H9 (cell line): ENCODE measurements around the gene ERAL1. TPM values are rescaled to one million over a fixed set of nuclear protein-coding genes. Genes with fewer than 3 reads are reported as not detected.
"Not testable (repeated sequence)": the region's sequence is repeated elsewhere in the genome, so short reads cannot be mapped to it uniquely, and the experiment has no call there.

Experiments
- DNase-seq: peaks from one replicate; pipeline ENCODE4 v3.0.0-alpha.2; 2017
- H2AFZ ChIP-seq: one replicate; pipeline ENCODE4 v1.6.1; 2013; ENCODE audit warnings: mild to moderate bottlenecking, low read length, control low read depth, moderate library complexity
- H2AK5ac ChIP-seq: 2 replicates; pipeline ENCODE4 v1.6.1; 2013; ENCODE audit warnings: low read length, control low read depth, mixed read lengths; ENCODE audit not compliant: insufficient read length
- H2BK120ac ChIP-seq: one replicate; pipeline ENCODE4 v1.6.1; 2013; ENCODE audit warnings: low read depth, mild to moderate bottlenecking, low read length, control low read depth, inconsistent platforms; ENCODE audit not compliant: poor library complexity, severe bottlenecking
- H2BK12ac ChIP-seq: 2 replicates; pipeline ENCODE4 v1.6.1; 2013; ENCODE audit warnings: low read length, control low read depth, mixed read lengths, low read depth; ENCODE audit not compliant: insufficient read length
- H2BK15ac ChIP-seq: 2 replicates; pipeline ENCODE4 v1.6.1; 2013; ENCODE audit warnings: low read depth, low read length, control low read depth
- H2BK20ac ChIP-seq: one replicate; pipeline ENCODE4 v1.6.1; 2013; ENCODE audit warnings: low read depth, mild to moderate bottlenecking, low read length, control low read depth, inconsistent platforms; ENCODE audit not compliant: poor library complexity, severe bottlenecking
- H2BK5ac ChIP-seq: 2 replicates; pipeline ENCODE4 v1.6.1; 2013; ENCODE audit warnings: low read length, control low read depth, mixed read lengths; ENCODE audit not compliant: insufficient read length
- H3K14ac ChIP-seq: 2 replicates; pipeline ENCODE4 v1.6.1; 2013; ENCODE audit warnings: low read length, control low read depth; ENCODE audit not compliant: insufficient read depth
- H3K18ac ChIP-seq: 2 replicates; pipeline ENCODE4 v1.6.1; 2013; ENCODE audit warnings: low read depth, mild to moderate bottlenecking, mixed read lengths, low read length, control low read depth; ENCODE audit not compliant: insufficient read length
- H3K23ac ChIP-seq: 2 replicates; pipeline ENCODE4 v1.6.1; 2013; ENCODE audit warnings: low read length, control low read depth, mixed read lengths, low read depth; ENCODE audit not compliant: insufficient read length
- H3K23me2 ChIP-seq: 2 replicates; pipeline ENCODE4 v1.6.1; 2013; ENCODE audit warnings: low read depth, mild to moderate bottlenecking, mixed read lengths, low read length, control low read depth; ENCODE audit not compliant: insufficient read length, poor library complexity, severe bottlenecking
- H3K27ac ChIP-seq: 2 replicates; pipeline ENCODE4 v1.5.1; 2013; ENCODE audit warnings: low read length, control low read depth, mixed read lengths, low read depth; ENCODE audit not compliant: insufficient read length
- H3K27me3 ChIP-seq: 2 replicates; pipeline ENCODE4 v1.6.1; 2013; ENCODE audit warnings: low read length, control low read depth, inconsistent platforms; ENCODE audit not compliant: insufficient read depth
- H3K4ac ChIP-seq: 2 replicates; pipeline ENCODE4 v1.6.1; 2013; ENCODE audit warnings: low read depth, mild to moderate bottlenecking, control low read depth, inconsistent platforms, low read length, moderate library complexity
- H3K4me1 ChIP-seq: 2 replicates; pipeline ENCODE4 v1.6.1; 2013; ENCODE audit warnings: low read length, control low read depth, inconsistent platforms; ENCODE audit not compliant: insufficient read depth
- H3K4me2 ChIP-seq: 2 replicates; pipeline ENCODE4 v1.6.1; 2013; ENCODE audit warnings: low read length, control low read depth, mixed read lengths; ENCODE audit not compliant: insufficient read length, insufficient read depth
- H3K56ac ChIP-seq: 2 replicates; pipeline ENCODE4 v1.6.1; 2013; ENCODE audit warnings: low read depth, mild to moderate bottlenecking, mixed read lengths, low read length, control low read depth; ENCODE audit not compliant: insufficient read length
- H3K79me1 ChIP-seq: 2 replicates; pipeline ENCODE4 v1.6.1; 2013; ENCODE audit warnings: low read depth, mild to moderate bottlenecking, moderate library complexity, low read length, control low read depth, inconsistent platforms; ENCODE audit not compliant: insufficient read depth, poor library complexity, severe bottlenecking
- H3K79me2 ChIP-seq: 2 replicates; pipeline ENCODE4 v1.6.1; 2013; ENCODE audit warnings: low read length, control low read depth, inconsistent platforms; ENCODE audit not compliant: insufficient read depth
- H3K9ac ChIP-seq: 2 replicates; pipeline ENCODE4 v1.6.1; 2013; ENCODE audit warnings: low read length, control low read depth, mixed read lengths; ENCODE audit not compliant: insufficient read length; ENCODE audit errors: extremely low read depth
- H3K9me3 ChIP-seq: one replicate; pipeline ENCODE4 v1.6.1; 2013; ENCODE audit warnings: low read depth, low read length, inconsistent platforms; ENCODE audit not compliant: control insufficient read depth
- H3T11ph ChIP-seq: one replicate; pipeline ENCODE4 v1.6.1; 2013; ENCODE audit warnings: mild to moderate bottlenecking, low read length, control low read depth, inconsistent platforms
- H4K20me1 ChIP-seq: one replicate; pipeline ENCODE4 v1.6.1; 2013; ENCODE audit not compliant: control insufficient read depth, insufficient read length, insufficient read depth
- H4K5ac ChIP-seq: 2 replicates; pipeline ENCODE4 v1.6.1; 2013; ENCODE audit warnings: low read depth, mild to moderate bottlenecking, mixed read lengths, low read length, control low read depth; ENCODE audit not compliant: insufficient read length
- H4K8ac ChIP-seq: replicated peaks from 2 replicates; pipeline ENCODE4 v1.6.1; 2013; ENCODE audit warnings: low read length, control low read depth, mixed read lengths, low read depth; ENCODE audit not compliant: insufficient read length
- H4K91ac ChIP-seq: 2 replicates; pipeline ENCODE4 v1.6.1; 2013; ENCODE audit warnings: low read depth, mild to moderate bottlenecking, moderate library complexity, mixed read lengths, low read length, control low read depth; ENCODE audit not compliant: insufficient read length
- H3K27ac Mint-ChIP-seq, 3 experiments: 2 replicates in 2 of 3; 3 replicates in 1 of 3; pipeline ENCODE4 v1.8.0; 2020 to 2021; ENCODE audit warnings: mixed read lengths in 3 of 3, mild to moderate bottlenecking in 1 of 3, moderate library complexity in 1 of 3
- H3K27me3 Mint-ChIP-seq: 2 replicates; pipeline ENCODE4 v1.8.0; 2021; ENCODE audit warnings: low read depth, mild to moderate bottlenecking, moderate library complexity, mixed read lengths
- H3K36me3 Mint-ChIP-seq, 3 experiments: 2 replicates in 2 of 3; 3 replicates in 1 of 3; pipeline ENCODE4 v1.8.0; 2020 to 2021; ENCODE audit warnings: low read depth in 3 of 3, mixed read lengths in 3 of 3; ENCODE audit not compliant: insufficient read depth in 1 of 3
- H3K4me1 Mint-ChIP-seq, 2 experiments: 2 replicates each; pipeline ENCODE4 v1.8.0; 2020; ENCODE audit warnings: mixed read lengths in 2 of 2
- H3K4me3 Mint-ChIP-seq, 2 experiments: 2 replicates in 1 of 2; 3 replicates in 1 of 2; pipeline ENCODE4 v1.8.0; 2020 to 2021; ENCODE audit warnings: mild to moderate bottlenecking in 2 of 2, mixed read lengths in 2 of 2, moderate library complexity in 1 of 2
- H3K9me3 Mint-ChIP-seq, 2 experiments: 2 replicates in 1 of 2; 3 replicates in 1 of 2; pipeline ENCODE4 v1.8.0; 2020; ENCODE audit warnings: mild to moderate bottlenecking in 2 of 2, mixed read lengths in 2 of 2, moderate library complexity in 1 of 2
- WGBS: extraction: QIAGEN DNeasy Blood & Tissue Kit; methylation state at CpG from one replicate; pipeline ENCODE4 v1.1.7; 2013; ENCODE audit warnings: missing lambda C conversion rate, low lambda C conversion rate, mixed read lengths; ENCODE audit not compliant: insufficient read length; ENCODE audit errors: extremely low coverage; 5-methylcytosine and 5-hydroxymethylcytosine counted together
- total RNA-seq: library from RNA; stranded (reverse); gene quantifications from 2 replicates; pipeline ENCODE4 v1.2.1, GENCODE V29; 2021
- TF ChIP-seq, protein P1 (sequence below): fragments of 200-600 bp; sonication (generic); conservative IDR thresholded peaks from 3 replicates; pipeline ENCODE4 v1.8.0; 2021; ENCODE audit warnings: antibody characterized with exemption, mild to moderate bottlenecking

Gene ERAL1
- total RNA-seq, 1 experiment from 2014 or later = 67.8 TPM

DNA sequence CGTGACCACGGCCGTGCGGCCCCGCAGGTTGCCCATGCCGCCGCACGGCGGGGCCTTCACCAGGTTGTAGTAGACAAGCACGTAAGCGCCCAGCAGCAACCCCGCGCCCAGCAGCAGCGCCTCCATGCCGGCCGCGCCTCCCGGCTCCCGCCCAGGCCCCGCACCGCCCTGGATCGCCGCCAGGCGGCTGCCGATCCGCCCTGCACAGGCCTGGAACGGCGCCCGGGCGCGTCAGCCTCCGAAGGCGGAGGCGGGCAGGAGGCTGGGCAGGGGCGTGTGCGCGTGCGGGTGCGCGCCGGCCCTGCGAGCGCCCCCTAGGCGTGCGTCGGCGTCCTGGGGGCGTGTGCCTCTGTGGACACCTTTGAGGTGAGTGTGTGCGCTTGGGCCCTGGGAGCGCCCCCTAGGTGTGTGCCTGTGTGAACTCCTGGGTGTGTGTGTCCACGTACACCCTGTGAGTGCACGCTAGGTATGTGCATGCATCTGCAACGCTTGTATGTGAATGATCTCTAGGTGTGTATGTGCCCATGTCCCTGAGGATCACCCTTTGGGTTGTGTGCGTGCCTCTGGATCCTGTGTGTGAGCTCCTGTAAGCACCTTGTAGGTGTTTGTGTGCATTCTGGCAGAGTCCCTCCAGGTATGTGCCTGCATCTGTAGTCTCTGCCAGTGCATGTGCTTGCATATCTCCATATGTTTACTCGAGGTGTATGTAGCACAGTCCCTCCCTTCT, 48.2 kb downstream of the ERAL1 start, which contains the start of gene DHRS13:
Gene DHRS13 (minus strand): TSS at position 261 of the 727 bp plus-strand sequence. CDS start 135 bp downstream, at position 126.
- no peak within 1 kb of the TSS for H3K27ac ChIP-seq

DNA sequence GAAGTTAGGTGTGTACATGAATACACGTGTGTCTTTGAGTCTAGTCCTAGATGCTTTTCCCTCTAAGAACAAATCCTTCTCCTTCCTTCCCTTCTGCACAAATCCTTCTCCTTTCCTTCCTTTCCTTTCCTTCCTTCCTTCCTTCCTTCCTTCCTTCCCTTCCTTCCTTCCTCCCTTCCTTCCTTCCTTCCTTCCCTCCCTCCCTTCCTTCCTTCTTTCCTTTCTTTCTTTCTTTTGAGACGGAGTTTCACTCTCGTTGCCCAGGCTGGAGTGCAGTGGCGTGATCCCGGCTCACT, 48.7 kb downstream of the ERAL1 start:
- H4K8ac ChIP-seq, H3K79me1 ChIP-seq, H4K20me1 ChIP-seq, H3K4me2 ChIP-seq, H3K4ac ChIP-seq, H2BK20ac ChIP-seq, H3K23ac ChIP-seq, H3K14ac ChIP-seq, H3K79me2 ChIP-seq, H2BK120ac ChIP-seq, H3K9me3 Mint-ChIP-seq, H3K18ac ChIP-seq, H2AFZ ChIP-seq, H3K27me3 ChIP-seq, DNase-seq, H4K5ac ChIP-seq, H3T11ph ChIP-seq, H2AK5ac ChIP-seq, H4K91ac ChIP-seq, H3K23me2 ChIP-seq, H3K9me3 ChIP-seq, H2BK12ac ChIP-seq, H3K9ac ChIP-seq, H3K56ac ChIP-seq, H3K27ac ChIP-seq, H3K4me1 ChIP-seq, H2BK5ac ChIP-seq, H3K27me3 Mint-ChIP-seq, H2BK15ac ChIP-seq: not testable (repeated sequence)
- Mint-ChIP-seq H3K36me3 (peaks cover 34 to 60% (median 41%) of the 10 kb centered on the region in 3 experiments), H3K4me3 (peak overlapping the region; percentile 52 to 80), H3K27ac (peak overlapping the region in 1 of 3 experiments; percentile 42; a peak in 2 of 7 replicates), H3K4me1 (peaks cover 19 to 34% of the 10 kb centered on the region in 2 experiments)
- no CpG with 5 or more reads among the region's 5 CpGs for WGBS

More for the DNA sequence above, 48.2 kb downstream of the ERAL1 start, which contains the start of gene DHRS13:
- H4K8ac ChIP-seq = no peak within 1 kb of the TSS
- no peaks in the 10 kb centered on the region for H3K23me2 ChIP-seq
- peak within 1 kb of the TSS; percentile 77; the same call in 1 of the 2 replicates for H3K14ac ChIP-seq
- H3K4me1 Mint-ChIP-seq = peaks cover 20 to 36% of the 10 kb centered on the region in 2 experiments
- H3K9me3 Mint-ChIP-seq = peaks cover 0 to 3% of the 10 kb centered on the region in 2 experiments; a peak in 2 of 5 replicates
- no peaks in the 10 kb centered on the region for H3K4me1 ChIP-seq
- peak within 1 kb of the TSS; percentile 44 for H3K18ac ChIP-seq
- H3K56ac ChIP-seq = no peak within 1 kb of the TSS
- no peak within 1 kb of the TSS for H2AK5ac ChIP-seq
- H2BK15ac ChIP-seq = no peak within 1 kb of the TSS
- H2AFZ ChIP-seq = no peak within 1 kb of the TSS
- no peaks in the 10 kb centered on the region for H3K79me1 ChIP-seq
- H2BK5ac ChIP-seq = no peak within 1 kb of the TSS
- H2BK20ac ChIP-seq = no peak within 1 kb of the TSS
- peak within 1 kb of the TSS; percentile 50 for H3K4me2 ChIP-seq
- peaks cover 3% of the 10 kb centered on the region for H3K27me3 Mint-ChIP-seq
- DNase-seq = peak; percentile 98
- no peak within 1 kb of the TSS for H2BK120ac ChIP-seq
- peak within 1 kb of the TSS; percentile 1 to 46 (median 42); a peak in 4 of 7 replicates for H3K27ac Mint-ChIP-seq
- no peaks in the 10 kb centered on the region for H3K27me3 ChIP-seq
- no peaks in the 10 kb centered on the region for H4K20me1 ChIP-seq
- H3K9ac ChIP-seq = peak within 1 kb of the TSS; percentile 42
- H2BK12ac ChIP-seq = no peak within 1 kb of the TSS
- H3K4me3 Mint-ChIP-seq = peak within 1 kb of the TSS; percentile 76 to 86
- H3K79me2 ChIP-seq = no peaks in the 10 kb centered on the region
- peaks cover 31 to 55% (median 37%) of the 10 kb centered on the region in 3 experiments for H3K36me3 Mint-ChIP-seq
- no CpG with 5 or more reads among the region's 55 CpGs for WGBS
- TF ChIP-seq, protein P1, sequence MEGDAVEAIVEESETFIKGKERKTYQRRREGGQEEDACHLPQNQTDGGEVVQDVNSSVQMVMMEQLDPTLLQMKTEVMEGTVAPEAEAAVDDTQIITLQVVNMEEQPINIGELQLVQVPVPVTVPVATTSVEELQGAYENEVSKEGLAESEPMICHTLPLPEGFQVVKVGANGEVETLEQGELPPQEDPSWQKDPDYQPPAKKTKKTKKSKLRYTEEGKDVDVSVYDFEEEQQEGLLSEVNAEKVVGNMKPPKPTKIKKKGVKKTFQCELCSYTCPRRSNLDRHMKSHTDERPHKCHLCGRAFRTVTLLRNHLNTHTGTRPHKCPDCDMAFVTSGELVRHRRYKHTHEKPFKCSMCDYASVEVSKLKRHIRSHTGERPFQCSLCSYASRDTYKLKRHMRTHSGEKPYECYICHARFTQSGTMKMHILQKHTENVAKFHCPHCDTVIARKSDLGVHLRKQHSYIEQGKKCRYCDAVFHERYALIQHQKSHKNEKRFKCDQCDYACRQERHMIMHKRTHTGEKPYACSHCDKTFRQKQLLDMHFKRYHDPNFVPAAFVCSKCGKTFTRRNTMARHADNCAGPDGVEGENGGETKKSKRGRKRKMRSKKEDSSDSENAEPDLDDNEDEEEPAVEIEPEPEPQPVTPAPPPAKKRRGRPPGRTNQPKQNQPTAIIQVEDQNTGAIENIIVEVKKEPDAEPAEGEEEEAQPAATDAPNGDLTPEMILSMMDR = peak; percentile 99
- no peaks in the 10 kb centered on the region for H3K9me3 ChIP-seq
- no peak within 1 kb of the TSS for H4K5ac ChIP-seq
- H3K23ac ChIP-seq = no peak within 1 kb of the TSS
- H3T11ph ChIP-seq = no peak within 1 kb of the TSS
- H4K91ac ChIP-seq = no peak within 1 kb of the TSS
- no peak within 1 kb of the TSS for H3K4ac ChIP-seq
